ENCODE measurements around the gene LCNL1.

- TF ChIP-seq POLR2A (IDR thresholded peaks at IDR 0.05; ENCODE audit: low read length) (no peak), GATA1 (IDR thresholded peaks at IDR 0.05; ENCODE audit: low read depth, low read length) (no peak)
Observed at GRCh38 chr9:137030006-137030405, 47.2 kb downstream of the LCNL1 start.
